PFSK-1 (cell line): ENCODE measurements around the gene RAB34.

ENCODE experiments used
- POLR2AphosphoS5 ChIP-seq: IDR thresholded peaks from 2 replicates; pipeline ENCODE4 v1.6.1; 2012; ENCODE audit warnings: low read depth, mild to moderate bottlenecking, control low read depth, low read length, moderate library complexity
- REST ChIP-seq, 2 experiments: IDR thresholded peaks; 2 replicates each; pipeline versions ENCODE4 v1.6.1 to v1.8.0; 2011 to 2012; ENCODE audit warnings: low read depth in 2 of 2, low read length in 2 of 2, control low read depth in 1 of 2, inconsistent platforms in 1 of 2, mild to moderate bottlenecking in 1 of 2, moderate library complexity in 1 of 2; ENCODE audit not compliant: insufficient read depth in 1 of 2
- SIN3A ChIP-seq: IDR thresholded peaks from 2 replicates; pipeline ENCODE4 v1.6.1; 2012; ENCODE audit warnings: mild to moderate bottlenecking, low read length, moderate library complexity, borderline replicate concordance; ENCODE audit not compliant: insufficient read depth
- TAF1 ChIP-seq: IDR thresholded peaks from 2 replicates; pipeline ENCODE4 v1.6.1; 2012; ENCODE audit warnings: low read length, control low read depth, borderline replicate concordance; ENCODE audit not compliant: insufficient read depth

GRCh38 chr17:28747801-28748750 is 30.4 kb upstream of the RAB34 start:
- TF ChIP-seq TAF1 (no peak), POLR2AphosphoS5 (no peak), SIN3A (no peak), REST (IDR thresholded peaks at IDR 0.05; ENCODE audit: insufficient read depth in 1 of 2, low read depth in 2 of 2, low read length in 2 of 2) (no peak)
